Stimulated activated CD8-positive, alpha-beta memory T cell treated with anti-CD3 and anti-CD28 coated beads, Interleukin-7, amount 100 ng/mL, for 24 hours (primary cell): ENCODE measurements around the gene CGRRF1.

Source experiments
- DNase-seq: peaks from one replicate; pipeline ENCODE4 v3.0.0-alpha.2; 2020; ENCODE audit warnings: low read depth

CGRRF1 gene

GRCh38 chr14:54489731-54490444 lies 19.8 kb upstream of the CGRRF1 start:
- no peak for DNase-seq

GRCh38 chr14:54490445-54491175 lies 19.1 kb upstream of the CGRRF1 start:
- DNase-seq: no peak

- DNase-seq: no peak
These were observed 16.4 kb upstream of the CGRRF1 start for GRCh38 chr14:54493293-54493692.

GRCh38 chr14:54497224-54497623 lies 12.5 kb upstream of the CGRRF1 start:
- no peak for DNase-seq

- no peak for DNase-seq
These were observed 11.6 kb upstream of the CGRRF1 start for GRCh38 chr14:54498095-54498531.

- DNase-seq: no peak
These were observed 11.1 kb upstream of the CGRRF1 start for GRCh38 chr14:54498579-54498978.

- no peak for DNase-seq
These were observed 9.0 kb upstream of the CGRRF1 start for GRCh38 chr14:54500744-54501143.

- no peak for DNase-seq
These were observed 8.2 kb upstream of the CGRRF1 start for GRCh38 chr14:54501480-54501879.

GRCh38 chr14:54502602-54503001 lies 7.1 kb upstream of the CGRRF1 start:
- DNase-seq: no peak

- DNase-seq: no peak
These were observed 6.2 kb upstream of the CGRRF1 start for GRCh38 chr14:54503486-54503885.

- DNase-seq: no peak
These were observed 2.7 kb downstream of the CGRRF1 start for GRCh38 chr14:54512393-54512792.

GRCh38 chr14:54515670-54516069 lies 6.0 kb downstream of the CGRRF1 start:
- DNase-seq: no peak

- no peak for DNase-seq
These were observed 7.0 kb downstream of the CGRRF1 start for GRCh38 chr14:54516709-54517108.

- no peak for DNase-seq
These were observed 14.7 kb downstream of the CGRRF1 start for GRCh38 chr14:54524410-54524809.

GRCh38 chr14:54528973-54529372 lies 19.3 kb downstream of the CGRRF1 start:
- DNase-seq: no peak

- DNase-seq: no peak
These were observed 20.1 kb downstream of the CGRRF1 start for GRCh38 chr14:54529811-54530210.

GRCh38 chr14:54532111-54533012 lies 22.7 kb downstream of the CGRRF1 start:
- no peak for DNase-seq

GRCh38 chr14:54533100-54533499 lies 23.4 kb downstream of the CGRRF1 start:
- no peak for DNase-seq

- DNase-seq: no peak
These were observed 25.4 kb downstream of the CGRRF1 start for GRCh38 chr14:54535126-54535525.

GRCh38 chr14:54535646-54536045 lies 25.9 kb downstream of the CGRRF1 start:
- DNase-seq: no peak

- DNase-seq: no peak
These were observed 27.9 kb downstream of the CGRRF1 start for GRCh38 chr14:54537651-54538050.

GRCh38 chr14:54538055-54538454 lies 28.3 kb downstream of the CGRRF1 start:
- DNase-seq: no peak

- DNase-seq: no peak
These were observed 37.9 kb downstream of the CGRRF1 start for GRCh38 chr14:54547583-54547982.
